Measurements from ENCODE around the gene GGT5. TPM values are rescaled to one million over a fixed set of nuclear protein-coding genes. Genes with fewer than 3 reads are reported as not detected.

The GGT5 gene
- total and polyA plus RNA-seq, 4 donors: 6.3 to 35.0 (median 20.2) TPM

DNA sequence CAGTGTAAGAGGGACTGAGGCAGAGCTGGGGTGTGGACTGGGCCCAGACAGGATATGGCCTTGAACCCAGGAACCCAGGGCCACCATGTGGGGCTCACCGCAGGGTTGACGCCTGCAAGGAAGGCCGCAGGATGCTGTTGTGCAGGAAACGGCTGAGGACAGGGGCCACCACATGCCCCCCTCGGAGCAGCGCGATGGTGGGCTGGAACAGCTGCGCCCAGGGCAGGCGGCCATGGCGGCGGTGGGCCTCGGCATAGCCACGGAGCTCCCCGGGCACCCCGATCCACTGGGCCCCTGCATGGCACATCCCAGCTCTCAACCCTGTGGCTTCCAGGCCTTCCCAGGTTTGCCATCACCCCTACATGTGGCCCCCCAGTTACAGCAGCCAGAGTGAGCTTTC, 12.2 kb downstream of the GGT5 start:
- Histone ChIP-seq H3K9ac (ENCODE audit: low read depth in 1 of 2, low read length in 2 of 2) (no peak overlapping the region), H3K36me3 (ENCODE audit: control insufficient read depth in 4 of 4, insufficient read depth in 3 of 4, low read depth in 1 of 4, low read length in 3 of 4) (peaks cover 0 to 1% (median 0%) of the 10 kb centered on the region in 4 donors), H3K27ac (ENCODE audit: low read depth in 1 of 2, low read length in 2 of 2) (no peak overlapping the region), H3K4me1 (ENCODE audit: control insufficient read depth in 4 of 4, insufficient read depth in 4 of 4, low read length in 3 of 4) (no peaks in the 10 kb centered on the region), H3K4me3 (ENCODE audit: low read depth in 1 of 3, low read length in 3 of 3) (no peak overlapping the region), H3K9me3 (ENCODE audit: control insufficient read depth in 4 of 4, low read length in 3 of 4) (no peaks in the 10 kb centered on the region), H3K27me3 (ENCODE audit: control insufficient read depth in 4 of 4, insufficient read depth in 4 of 4, low read length in 3 of 4) (no peaks in the 10 kb centered on the region)
- 91% methylated on average over 15 of the region's 15 CpGs for WGBS
- DNase-seq (ENCODE audit: low spot score): no peak
- TF ChIP-seq CTCF (IDR thresholded peaks at IDR 0.05; ENCODE audit: low read depth, low read length, missing input control): no peak

DNA sequence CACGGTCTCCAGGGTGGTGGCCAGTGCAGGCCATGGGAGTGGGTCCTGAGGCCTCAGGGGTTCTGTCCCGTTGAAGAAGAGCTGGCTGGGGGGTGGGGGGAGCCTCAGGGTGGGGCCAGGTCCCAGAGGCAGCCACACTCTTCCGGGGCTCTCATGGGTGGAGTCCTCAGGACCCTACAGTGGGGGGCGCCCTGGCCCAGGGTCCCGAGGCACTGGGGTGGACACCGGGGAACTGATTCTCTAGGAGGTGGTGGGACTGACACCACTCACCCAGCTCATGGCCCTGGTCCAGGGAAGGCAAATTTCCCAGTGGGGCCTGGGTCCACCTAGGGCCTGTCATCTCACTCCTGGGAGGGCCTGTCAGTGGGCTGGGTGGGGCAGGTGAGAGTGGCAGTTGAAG, 12.8 kb downstream of the GGT5 start:
- H3K27me3 ChIP-seq (ENCODE audit: control insufficient read depth in 4 of 4, insufficient read depth in 4 of 4, low read length in 3 of 4): no peaks in the 10 kb centered on the region
- H3K27ac ChIP-seq (ENCODE audit: low read depth in 1 of 2, low read length in 2 of 2): no peak overlapping the region
- H3K4me3 ChIP-seq (ENCODE audit: low read depth in 1 of 3, low read length in 3 of 3): no peak overlapping the region
- H3K36me3 ChIP-seq (ENCODE audit: control insufficient read depth in 4 of 4, insufficient read depth in 3 of 4, low read depth in 1 of 4, low read length in 3 of 4): peaks cover 0 to 1% (median 0%) of the 10 kb centered on the region in 4 donors
- H3K9me3 ChIP-seq (ENCODE audit: control insufficient read depth in 4 of 4, low read length in 3 of 4): no peaks in the 10 kb centered on the region
- WGBS: 90% methylated on average over 6 of the region's 6 CpGs
- no peaks in the 10 kb centered on the region for H3K4me1 ChIP-seq (ENCODE audit: control insufficient read depth in 4 of 4, insufficient read depth in 4 of 4, low read length in 3 of 4)
- no peak overlapping the region for H3K9ac ChIP-seq (ENCODE audit: low read depth in 1 of 2, low read length in 2 of 2)
- TF ChIP-seq RAD21 (IDR thresholded peaks at IDR 0.05) (no peak), ZBTB33 (IDR thresholded peaks at IDR 0.05) (no peak), MAX (IDR thresholded peaks at IDR 0.05) (no peak), FOXA2 (IDR thresholded peaks at IDR 0.05) (no peak), CTCF (IDR thresholded peaks at IDR 0.05; ENCODE audit: low read depth, low read length, missing input control) (no peak), HNF4G (IDR thresholded peaks at IDR 0.05) (no peak), EGR1 (IDR thresholded peaks at IDR 0.05; ENCODE audit: low read depth in 2 of 2) (no peak), FOXA1 (IDR thresholded peaks at IDR 0.05) (no peak), YY1 (IDR thresholded peaks at IDR 0.05) (no peak), GABPA (IDR thresholded peaks at IDR 0.05 in 1 of 2, conservative IDR thresholded peaks at IDR 0.05 in 1 of 2) (no peak), NR2F2 (IDR thresholded peaks at IDR 0.05) (no peak), SP1 (IDR thresholded peaks at IDR 0.05) (no peak), RXRA (IDR thresholded peaks at IDR 0.05) (no peak), JUND (IDR thresholded peaks at IDR 0.05) (no peak), HNF4A (conservative IDR thresholded peaks at IDR 0.05) (no peak)
- TF ChIP-seq, protein P1, sequence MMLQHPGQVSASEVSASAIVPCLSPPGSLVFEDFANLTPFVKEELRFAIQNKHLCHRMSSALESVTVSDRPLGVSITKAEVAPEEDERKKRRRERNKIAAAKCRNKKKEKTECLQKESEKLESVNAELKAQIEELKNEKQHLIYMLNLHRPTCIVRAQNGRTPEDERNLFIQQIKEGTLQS (IDR thresholded peaks at IDR 0.05): no peak
- TF ChIP-seq, protein P2, sequence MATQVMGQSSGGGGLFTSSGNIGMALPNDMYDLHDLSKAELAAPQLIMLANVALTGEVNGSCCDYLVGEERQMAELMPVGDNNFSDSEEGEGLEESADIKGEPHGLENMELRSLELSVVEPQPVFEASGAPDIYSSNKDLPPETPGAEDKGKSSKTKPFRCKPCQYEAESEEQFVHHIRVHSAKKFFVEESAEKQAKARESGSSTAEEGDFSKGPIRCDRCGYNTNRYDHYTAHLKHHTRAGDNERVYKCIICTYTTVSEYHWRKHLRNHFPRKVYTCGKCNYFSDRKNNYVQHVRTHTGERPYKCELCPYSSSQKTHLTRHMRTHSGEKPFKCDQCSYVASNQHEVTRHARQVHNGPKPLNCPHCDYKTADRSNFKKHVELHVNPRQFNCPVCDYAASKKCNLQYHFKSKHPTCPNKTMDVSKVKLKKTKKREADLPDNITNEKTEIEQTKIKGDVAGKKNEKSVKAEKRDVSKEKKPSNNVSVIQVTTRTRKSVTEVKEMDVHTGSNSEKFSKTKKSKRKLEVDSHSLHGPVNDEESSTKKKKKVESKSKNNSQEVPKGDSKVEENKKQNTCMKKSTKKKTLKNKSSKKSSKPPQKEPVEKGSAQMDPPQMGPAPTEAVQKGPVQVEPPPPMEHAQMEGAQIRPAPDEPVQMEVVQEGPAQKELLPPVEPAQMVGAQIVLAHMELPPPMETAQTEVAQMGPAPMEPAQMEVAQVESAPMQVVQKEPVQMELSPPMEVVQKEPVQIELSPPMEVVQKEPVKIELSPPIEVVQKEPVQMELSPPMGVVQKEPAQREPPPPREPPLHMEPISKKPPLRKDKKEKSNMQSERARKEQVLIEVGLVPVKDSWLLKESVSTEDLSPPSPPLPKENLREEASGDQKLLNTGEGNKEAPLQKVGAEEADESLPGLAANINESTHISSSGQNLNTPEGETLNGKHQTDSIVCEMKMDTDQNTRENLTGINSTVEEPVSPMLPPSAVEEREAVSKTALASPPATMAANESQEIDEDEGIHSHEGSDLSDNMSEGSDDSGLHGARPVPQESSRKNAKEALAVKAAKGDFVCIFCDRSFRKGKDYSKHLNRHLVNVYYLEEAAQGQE (IDR thresholded peaks at IDR 0.05): no peak
- no peak for DNase-seq (ENCODE audit: low spot score)

Measured in liver (tissue), 9 donors.